GM21515 (cell line): Measurements from ENCODE around the gene CNOT4.
"Not testable (repeated sequence)": the region's sequence is repeated elsewhere in the genome, so short reads cannot be mapped to it uniquely, and the experiment has no call there.

ENCODE experiments used
- ATAC-seq: cut with Tn5 transposase; IDR thresholded peaks from one replicate; pipeline ENCODE4 v1.9.1; 2021; ENCODE audit not compliant: unreplicated experiment

CNOT4 gene

DNA sequence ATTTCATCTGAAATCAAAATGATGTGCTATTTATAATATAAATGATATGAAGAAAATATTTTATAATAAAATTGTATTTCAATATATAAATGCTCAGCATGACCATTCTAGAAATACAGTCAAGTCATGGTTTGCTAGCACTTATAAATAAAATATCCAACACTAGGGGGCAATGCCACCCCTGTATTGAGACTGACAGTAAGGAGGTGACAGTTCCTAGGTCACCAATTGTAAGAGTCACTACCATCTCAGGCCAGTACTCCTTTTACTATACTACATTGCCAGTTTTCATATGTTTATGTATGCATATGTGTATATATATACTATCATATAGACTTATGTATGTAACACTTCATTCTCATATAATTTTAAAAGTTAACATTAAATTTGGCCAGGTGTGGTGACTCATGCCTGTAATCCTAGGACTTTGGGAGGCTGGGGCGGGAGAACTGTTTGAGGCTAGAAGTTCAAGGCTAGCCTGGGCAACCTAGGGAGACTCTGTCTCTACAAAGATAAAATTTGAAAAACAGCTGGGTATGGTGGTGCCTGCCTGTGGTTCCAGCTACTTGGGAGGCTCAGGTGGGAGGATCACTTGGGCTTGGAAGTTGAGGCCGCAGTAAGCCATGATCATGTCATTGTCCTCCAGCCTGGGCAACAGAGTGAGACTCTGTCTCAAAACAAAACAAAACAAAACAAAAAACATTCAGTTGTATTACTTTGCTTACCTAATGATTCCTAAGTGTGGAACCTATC lies 2.4 kb upstream of the CNOT4 start:
- no peak for ATAC-seq

DNA sequence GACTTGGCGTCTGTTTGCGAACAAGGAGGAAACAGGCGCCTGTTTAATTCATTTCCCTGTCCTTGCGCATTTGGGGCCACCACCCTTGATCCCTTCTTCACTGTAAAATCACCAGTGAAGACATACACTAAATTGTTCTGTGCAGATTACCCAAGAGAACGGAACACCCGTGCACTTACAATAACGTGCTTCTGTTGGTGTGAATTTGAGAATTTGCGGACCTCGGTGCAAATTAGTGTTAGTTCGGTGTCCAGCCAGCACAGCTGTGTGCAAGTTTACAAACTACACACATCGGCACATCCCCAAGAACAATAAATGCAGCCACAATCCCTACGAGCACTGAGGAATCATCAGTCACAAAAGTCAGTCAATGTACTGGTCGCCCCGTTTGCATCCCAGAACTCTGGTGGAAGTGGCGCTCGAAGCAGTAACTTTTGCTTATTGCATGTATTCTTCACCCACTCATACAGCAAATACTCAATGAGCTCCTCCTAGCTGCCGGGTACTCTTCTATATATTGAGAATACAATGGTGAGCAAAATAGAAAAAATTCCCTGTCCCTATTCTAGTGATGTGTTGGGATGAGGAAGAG lies 786 bp upstream of the CNOT4 start:
- no peak for ATAC-seq

DNA sequence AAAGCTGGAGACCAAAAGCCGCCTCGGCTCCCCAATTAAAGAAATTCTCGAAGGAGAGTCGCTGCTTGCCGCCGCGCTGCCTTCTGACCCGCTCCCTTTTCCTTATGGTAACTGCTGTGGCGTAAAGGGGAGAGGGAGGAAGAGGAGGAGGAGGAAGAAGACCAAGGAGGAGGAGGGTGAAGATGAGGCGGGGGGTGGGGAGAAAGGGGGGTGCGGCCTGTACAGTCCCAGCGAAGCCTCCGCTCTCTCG lies 388 bp downstream of the CNOT4 start:
- ATAC-seq, result no peak

DNA sequence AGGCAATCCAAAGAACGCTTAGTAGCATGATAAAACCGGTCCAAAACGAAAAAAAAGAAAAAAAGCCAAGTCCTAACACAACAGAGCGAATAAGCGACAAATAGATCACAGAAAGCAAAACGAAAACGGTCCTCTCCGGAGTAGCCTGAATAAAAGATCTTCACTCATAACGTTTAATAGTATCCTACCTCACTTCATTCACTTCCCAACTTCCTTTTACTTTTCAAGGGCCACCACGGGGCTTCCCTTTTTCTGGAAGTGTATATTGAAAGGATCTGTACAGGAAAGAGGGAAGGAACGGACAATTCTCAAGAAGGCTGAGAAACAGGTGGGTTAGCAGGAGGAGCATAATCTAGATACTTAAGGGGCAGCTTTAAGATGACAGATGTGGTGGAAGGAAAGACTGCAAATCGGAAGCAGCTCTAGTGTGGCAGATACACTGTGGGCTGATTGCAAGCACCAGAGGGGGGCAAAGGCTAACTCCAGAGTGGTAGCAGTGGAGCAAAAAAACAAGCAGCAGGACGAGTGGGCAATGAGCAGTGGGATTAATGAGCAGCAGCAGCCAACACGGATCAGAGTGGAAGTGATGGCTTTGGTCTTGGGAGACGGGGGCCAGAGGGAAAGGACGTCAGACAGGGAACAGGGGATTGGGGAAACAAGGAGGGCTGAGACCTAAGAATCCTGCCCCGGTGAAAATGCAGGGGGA lies 866 bp downstream of the CNOT4 start:
- ATAC-seq, result no peak

DNA sequence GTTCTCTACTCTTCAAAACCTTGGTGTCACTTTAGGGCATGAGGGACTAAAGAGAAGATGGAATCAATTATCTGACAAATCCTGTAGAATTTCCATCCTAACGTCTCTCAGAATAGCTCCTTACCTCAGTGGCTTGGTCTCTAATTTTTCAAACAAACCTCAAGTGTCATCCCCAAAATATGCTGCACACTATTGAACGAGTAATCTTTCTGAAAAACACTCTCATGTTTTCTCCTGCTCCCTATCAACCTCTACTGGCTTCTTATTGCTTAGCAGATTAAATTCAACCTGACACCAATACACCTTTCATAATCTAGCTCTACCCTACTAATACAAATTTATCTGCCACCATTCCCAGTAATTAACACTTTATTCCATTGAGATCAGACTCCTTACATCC lies 8.5 kb downstream of the CNOT4 start:
- no peak for ATAC-seq

DNA sequence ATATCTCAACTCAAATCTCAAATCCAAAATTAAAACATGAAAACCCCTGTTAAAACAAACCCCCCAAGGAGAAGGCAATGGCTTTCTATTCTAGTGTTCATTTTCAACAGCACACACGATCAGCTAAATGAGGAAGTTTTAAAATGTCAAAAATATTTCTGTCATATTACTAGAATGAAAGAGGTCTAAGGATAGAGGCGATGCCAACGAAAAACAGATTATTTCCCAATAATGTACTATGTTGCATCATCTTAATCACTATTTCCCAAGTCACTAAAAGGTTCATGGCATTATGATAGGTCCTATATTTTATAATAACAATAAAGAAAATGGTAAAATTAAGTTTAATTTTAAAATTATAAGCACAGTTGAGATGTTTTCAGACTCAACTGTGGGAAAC lies 10.1 kb downstream of the CNOT4 start:
- ATAC-seq, result no peak

DNA sequence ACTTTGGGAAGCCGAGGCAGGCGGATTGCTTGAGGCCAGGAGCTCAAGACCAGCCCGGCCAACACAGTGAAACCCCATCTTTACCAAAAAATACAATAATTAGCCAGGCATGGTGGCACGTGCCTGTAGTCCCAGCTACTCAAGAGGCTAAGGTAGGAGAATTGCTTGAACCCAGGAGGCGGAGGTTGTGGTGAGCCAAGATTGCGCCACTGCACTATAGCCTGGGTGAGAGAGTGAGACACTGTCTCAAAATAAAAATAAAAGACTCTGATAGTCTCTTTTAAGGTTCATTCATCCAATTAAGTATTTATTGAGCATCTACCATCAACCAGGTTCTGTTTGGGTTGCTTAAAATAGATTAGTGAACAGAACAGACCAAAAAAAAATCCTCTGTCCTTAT lies 12.7 kb downstream of the CNOT4 start:
- ATAC-seq, result not testable (repeated sequence)

DNA sequence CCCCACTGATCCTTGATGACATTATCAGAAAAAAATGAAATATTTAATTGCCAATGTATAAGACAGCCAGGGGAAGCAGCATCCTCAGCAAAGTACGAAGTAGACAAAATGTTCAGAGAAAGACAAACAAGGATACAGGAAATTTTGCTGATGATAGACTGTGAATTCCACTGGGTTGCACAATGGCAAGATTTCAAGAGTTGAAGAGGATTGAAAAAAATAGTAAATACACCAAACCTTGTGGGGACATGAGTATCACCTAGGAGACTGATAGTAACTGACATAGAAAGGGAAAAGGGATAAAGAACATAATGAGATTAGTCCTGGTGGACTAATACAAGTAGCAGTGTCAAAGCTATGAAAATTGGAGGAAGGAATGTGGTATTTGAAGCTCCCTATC lies 16.5 kb downstream of the CNOT4 start:
- no peak for ATAC-seq

DNA sequence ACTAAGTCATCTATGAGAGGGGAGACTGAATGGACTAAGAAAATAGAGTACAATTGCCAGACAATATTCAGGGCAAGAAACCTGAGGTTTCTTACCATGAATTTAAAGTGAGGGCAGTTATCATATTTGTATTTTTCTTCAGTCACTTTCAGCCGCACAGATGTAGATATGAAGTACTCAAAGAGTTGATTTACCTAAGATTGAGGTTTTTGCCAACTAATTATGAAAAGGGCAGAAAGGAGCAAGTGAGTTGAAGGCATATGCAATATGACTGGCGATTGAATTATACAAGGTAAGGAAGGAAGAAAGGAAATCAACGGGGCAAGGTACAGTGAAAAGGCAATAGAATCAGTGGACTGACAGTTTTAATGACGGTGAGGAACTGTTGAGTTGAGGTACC lies 17.8 kb downstream of the CNOT4 start:
- no peak for ATAC-seq

DNA sequence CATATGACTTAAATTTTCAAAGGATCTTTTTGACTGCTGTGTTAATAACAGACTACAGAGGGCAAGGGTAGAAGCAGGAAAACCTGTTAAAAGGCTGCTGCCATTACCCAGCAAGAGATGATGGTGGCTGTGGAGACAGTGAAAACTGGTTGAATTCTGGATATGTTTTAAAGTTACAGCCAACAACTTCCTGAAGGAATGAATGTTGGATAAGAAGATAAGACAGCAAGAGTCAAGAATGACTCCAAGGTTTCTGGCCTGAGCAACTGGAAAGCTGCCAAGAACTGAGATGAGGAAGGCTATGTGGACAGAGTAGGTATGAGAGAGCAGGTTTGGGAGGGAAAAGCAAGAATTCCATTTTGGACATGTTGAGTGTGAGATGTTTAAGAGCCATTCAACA lies 19.1 kb downstream of the CNOT4 start:
- no peak for ATAC-seq

DNA sequence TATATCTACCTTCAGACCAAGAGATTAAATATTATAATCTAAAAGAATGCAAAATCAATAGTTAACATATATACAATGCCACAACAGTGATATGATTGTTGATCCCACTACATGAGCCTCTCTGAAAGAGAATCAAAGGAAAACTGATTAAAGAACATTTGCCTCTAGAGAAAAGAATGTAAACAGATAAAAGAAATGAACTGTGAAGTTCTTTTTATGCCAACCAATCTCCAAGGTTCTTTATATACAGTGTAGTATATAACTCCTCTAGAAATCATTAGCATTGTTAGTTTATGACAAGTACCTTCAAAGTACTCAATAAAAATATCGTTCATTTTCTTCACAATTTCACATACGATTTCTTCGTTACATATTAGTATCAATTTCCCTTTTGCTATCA lies 20.1 kb downstream of the CNOT4 start:
- no peak for ATAC-seq

DNA sequence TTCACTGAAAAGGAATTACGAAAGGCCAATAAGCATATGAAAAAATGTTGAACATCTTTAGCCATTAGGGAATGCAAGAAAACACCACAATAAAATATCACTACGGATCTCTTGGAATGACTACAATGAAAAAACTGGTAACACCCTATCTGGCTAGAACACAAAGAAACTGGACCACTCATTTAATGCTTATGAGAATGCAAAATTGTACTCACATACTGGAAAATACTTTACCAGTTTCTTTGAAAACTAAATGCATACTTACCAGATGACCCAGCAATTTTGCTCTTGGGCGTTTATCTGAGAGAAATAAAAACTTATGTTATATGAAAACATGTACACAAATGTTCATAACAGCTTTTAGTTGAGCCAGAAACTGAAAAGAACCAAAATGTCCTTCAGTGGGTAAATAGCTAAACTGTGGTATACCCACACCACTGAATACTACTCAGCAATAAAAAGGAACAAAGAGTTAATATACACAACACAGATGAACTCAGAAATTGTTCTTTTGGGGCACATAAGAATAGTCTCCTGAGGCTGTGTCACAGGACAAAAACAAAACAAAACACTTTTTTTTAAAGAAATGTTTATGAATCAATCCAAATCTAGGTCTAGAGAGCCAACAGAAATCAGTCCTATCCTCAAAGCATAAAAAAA lies 23.5 kb downstream of the CNOT4 start:
- ATAC-seq, result no peak

DNA sequence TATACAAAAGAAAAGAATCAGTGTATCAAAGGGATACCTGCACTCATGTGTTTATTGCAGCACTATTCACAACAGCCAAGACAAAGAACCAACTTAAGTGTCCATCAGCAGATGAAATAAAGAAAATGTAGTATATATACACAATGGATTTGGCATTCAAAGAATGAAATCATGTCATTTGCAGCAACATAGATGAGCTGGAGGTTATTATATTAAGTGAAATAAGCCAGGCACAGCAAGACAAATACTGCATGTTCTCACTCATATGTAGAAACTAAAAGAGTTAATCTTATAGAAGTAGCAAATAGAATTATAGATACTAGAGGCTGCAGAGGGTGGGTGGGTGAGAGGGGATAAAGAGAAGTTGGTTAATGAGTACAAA lies 28.3 kb downstream of the CNOT4 start:
- ATAC-seq, result no peak

DNA sequence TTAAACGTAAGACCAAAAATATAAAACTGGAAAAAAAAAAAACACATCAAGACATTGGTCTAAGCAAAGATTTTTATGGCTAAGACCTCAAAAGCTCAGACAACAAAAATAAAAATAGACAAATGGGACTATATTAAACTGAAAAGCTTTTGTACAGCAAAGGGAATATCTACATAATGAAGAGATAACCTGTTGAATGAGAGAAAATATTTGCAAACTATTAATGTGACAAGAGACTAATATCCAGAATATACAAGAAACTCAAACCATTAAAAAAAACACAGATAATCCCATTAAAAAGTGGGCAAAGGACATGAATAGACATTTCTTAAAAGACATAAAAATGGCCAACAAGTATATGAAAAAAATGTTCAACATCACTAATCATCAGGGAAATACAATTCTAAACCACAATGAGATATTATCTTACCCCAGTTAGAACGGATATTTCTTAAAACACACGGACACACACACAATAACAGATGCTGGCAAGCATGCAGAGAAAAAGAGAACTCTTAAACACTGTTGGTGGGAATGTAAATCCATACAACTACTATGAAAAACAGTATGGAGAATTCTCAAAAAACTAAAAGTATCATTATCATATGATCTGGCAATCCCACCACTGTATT lies 28.8 kb downstream of the CNOT4 start:
- no peak for ATAC-seq

DNA sequence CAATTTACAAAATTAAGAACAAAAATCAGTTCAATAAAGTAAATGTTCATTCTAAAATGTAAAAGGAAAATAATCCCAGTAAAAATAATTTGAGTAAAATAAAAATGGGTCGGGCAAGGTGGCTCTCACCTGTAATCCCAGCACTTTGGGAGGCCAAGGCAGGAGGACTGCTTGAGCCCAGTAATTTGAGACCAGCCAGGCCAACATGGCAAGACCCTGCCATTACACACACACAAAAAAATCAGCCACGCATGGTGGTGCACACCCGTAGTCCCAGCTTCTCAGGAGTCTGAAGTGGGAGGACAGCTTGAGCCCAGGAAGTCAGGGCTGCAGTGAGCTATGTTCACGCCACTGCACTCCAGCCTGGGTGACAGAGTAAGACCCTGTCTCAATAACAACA lies 34.4 kb downstream of the CNOT4 start:
- ATAC-seq, result no peak

DNA sequence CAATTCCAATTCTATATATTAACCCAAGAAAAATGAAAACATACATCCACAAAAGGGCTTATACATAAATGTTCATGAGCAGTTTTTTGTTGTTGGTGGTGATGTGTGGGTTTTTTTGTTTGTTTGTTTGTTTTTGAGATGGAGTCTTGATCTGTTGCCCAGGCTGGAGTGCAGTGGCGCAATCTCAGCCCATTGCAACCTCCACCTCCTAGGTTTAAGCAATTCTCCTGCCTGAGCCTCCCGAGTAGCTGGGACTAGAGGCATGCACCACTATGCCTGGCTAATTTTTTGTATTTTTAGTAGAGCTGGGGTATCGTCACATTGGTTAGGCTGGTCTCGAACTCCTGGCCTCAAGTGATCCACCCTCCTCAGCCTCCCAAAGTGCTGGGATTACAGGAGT lies 40.2 kb downstream of the CNOT4 start:
- ATAC-seq, result not testable (repeated sequence)

DNA sequence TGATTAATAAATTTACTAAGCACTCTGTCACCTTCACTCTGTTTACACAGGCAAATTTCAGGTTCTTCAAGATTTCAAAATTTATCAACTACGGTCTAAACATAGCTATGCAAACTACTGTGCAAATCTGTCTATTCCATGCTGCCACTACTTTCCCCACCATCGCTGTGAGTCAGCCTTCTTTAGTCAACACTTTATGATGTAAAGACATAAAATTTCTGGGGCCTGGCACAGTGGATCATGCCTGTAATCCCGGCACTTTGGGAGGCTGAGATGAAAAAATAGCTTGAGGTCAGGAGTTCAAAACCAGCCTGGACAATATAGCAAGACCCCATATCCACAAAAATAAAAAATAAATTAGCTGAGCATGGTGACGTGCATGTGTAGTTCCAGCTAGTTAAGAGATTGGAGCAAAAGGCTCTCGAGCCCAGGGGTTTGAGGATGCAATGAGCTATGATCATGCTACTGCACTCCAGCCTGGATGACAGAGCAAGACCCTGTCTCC lies 42.6 kb downstream of the CNOT4 start:
- no peak for ATAC-seq

DNA sequence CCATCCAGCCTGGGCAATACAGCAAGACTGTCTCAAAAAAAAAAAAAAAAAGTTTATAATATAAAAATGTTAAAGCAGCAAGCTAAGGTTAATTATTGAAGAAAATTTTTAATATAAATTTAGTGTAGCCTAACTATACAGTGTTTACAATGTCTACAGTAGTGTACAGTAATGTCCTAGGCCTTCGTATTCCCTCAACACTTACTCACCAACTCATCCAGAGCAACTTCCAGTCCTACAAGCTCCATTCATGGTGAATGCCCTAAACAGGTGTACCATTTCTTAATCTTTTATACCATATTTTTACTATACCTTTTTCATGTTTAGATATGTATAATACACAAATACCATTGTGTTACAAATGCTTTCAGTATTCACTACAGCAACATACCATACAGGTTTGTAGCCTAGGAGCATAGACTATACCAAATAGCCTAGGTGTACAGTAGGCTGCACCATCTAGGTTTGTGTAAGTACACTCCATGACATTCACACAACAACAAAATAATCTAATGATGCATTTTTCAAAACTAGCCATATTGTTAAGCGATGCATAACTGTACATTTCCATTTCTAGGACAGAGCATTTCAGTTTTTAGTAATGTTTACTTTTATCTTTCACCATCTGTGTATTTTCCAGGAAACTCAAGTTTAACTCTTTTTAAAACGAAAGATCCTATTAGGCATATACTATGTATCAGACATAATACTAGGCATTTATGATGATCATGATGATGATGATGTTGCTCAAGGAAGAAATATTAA lies 43.3 kb downstream of the CNOT4 start:
- no peak for ATAC-seq

DNA sequence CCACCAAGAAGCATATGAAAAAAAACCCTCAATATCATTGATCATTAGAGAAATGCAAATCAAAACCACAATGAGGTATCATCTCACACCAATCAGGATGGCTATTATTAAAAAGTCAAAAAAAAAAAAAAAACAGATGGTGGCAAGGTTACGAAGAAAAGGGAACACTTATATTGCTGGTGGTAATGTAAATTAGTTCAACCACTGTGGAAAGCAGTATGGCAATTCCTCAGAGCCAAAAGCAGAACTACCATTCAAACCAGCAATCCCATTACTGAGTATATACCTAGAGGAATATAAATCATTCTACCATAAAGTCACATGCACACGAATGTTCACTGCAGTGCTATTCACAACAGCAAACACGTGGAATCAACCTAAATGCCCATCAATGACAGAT lies 46.0 kb downstream of the CNOT4 start:
- no peak for ATAC-seq

DNA sequence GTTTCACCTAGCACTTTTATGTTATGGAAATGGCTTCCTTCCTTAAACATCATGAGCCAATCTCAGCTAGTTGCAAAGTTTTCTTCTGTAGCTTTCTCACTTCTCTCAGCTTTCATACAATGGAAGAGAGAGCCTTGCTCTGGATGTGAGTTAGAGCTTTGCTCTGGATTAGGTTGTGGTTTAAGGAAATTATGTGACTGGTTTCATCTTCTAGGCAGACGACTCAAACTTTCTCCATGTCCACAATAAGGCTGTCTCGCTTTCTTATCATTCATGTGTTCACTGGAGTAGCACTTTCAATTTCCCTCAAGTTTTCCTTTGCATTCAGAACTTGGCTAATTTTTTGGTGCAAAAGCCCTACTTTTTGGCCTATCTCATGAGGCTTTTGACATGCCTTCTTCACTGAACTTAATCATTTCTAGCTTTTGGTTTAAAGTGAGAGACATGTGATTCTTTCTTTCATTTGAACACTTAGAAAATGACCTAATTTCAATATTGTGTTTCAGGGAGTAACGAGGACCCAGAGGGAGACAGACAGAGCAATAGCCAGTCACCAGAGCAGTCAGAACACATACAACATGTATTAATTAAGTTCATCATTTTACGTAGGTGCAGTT lies 49.8 kb downstream of the CNOT4 start:
- no peak for ATAC-seq
